SW480 (cell line): ENCODE results near the gene CUBN.

Source experiments
- DNase-seq: peaks from one replicate; pipeline ENCODE4 v3.0.0-alpha.2; 2016; ENCODE audit warnings: low spot score

Gene CUBN

GRCh38 chr10:17101910-17102266, 27.7 kb downstream of the CUBN start:
- peak; percentile 14 for DNase-seq

- DNase-seq = peak; percentile 55
Observed at GRCh38 chr10:17101257-17101909, 28.2 kb downstream of the CUBN start.

- DNase-seq = peak; percentile 72
Observed at GRCh38 chr10:17100586-17100985, 29.0 kb downstream of the CUBN start.

GRCh38 chr10:17098012-17098411, 31.6 kb downstream of the CUBN start:
- no peak for DNase-seq

- no peak for DNase-seq
Observed at GRCh38 chr10:17094844-17095243, 34.8 kb downstream of the CUBN start.

GRCh38 chr10:17092986-17093803, 36.4 kb downstream of the CUBN start:
- DNase-seq = no peak

GRCh38 chr10:17092216-17092944, 37.2 kb downstream of the CUBN start:
- DNase-seq = no peak

GRCh38 chr10:17088118-17088806, 41.3 kb downstream of the CUBN start:
- no peak for DNase-seq

GRCh38 chr10:17086865-17087367, 42.7 kb downstream of the CUBN start:
- DNase-seq = no peak

GRCh38 chr10:17085011-17085725, 44.4 kb downstream of the CUBN start:
- DNase-seq = no peak

- no peak for DNase-seq
Observed at GRCh38 chr10:17084258-17084657, 45.4 kb downstream of the CUBN start.

GRCh38 chr10:17081431-17081830, 48.2 kb downstream of the CUBN start:
- DNase-seq = no peak

- DNase-seq = no peak
Observed at GRCh38 chr10:17077890-17078289, 51.7 kb downstream of the CUBN start.

GRCh38 chr10:17077346-17077781, 52.2 kb downstream of the CUBN start:
- DNase-seq = no peak

GRCh38 chr10:17076626-17077345, 52.8 kb downstream of the CUBN start:
- DNase-seq = no peak

- DNase-seq = peak; percentile 40
Observed at GRCh38 chr10:17075533-17076359, 53.9 kb downstream of the CUBN start.

GRCh38 chr10:17074541-17074847, 55.1 kb downstream of the CUBN start:
- DNase-seq = no peak

- no peak for DNase-seq
Observed at GRCh38 chr10:17073725-17074540, 55.7 kb downstream of the CUBN start.

GRCh38 chr10:17068953-17069352, 60.7 kb downstream of the CUBN start:
- DNase-seq = no peak
